Stimulated activated CD8-positive, alpha-beta memory T cell treated with anti-CD3 and anti-CD28 coated beads, Interleukin-15, amount 100 ng/mL, for 24 hours (primary cell): ENCODE data around the gene ITGAV.

Experiments used
- DNase-seq: peaks from one replicate; pipeline ENCODE4 v3.0.0-alpha.2; 2020; ENCODE audit warnings: low read depth

The ITGAV gene

GRCh38 chr2:186575302-186575701 lies 14.6 kb upstream of the ITGAV start:
- no peak for DNase-seq

GRCh38 chr2:186575856-186576255 lies 14.0 kb upstream of the ITGAV start:
- DNase-seq = no peak

- no peak for DNase-seq
Observed at GRCh38 chr2:186576614-186577013, 13.2 kb upstream of the ITGAV start.

- DNase-seq = no peak
Observed at GRCh38 chr2:186582698-186583097, 7.2 kb upstream of the ITGAV start.

- DNase-seq = no peak
Observed at GRCh38 chr2:186584053-186584452, 5.8 kb upstream of the ITGAV start.

GRCh38 chr2:186588421-186588820 lies 1.4 kb upstream of the ITGAV start:
- no peak for DNase-seq

- no peak for DNase-seq
Observed at GRCh38 chr2:186588940-186589611, 780 bp upstream of the ITGAV start.

- no peak for DNase-seq
Observed at GRCh38 chr2:186590350-186590758, 498 bp downstream of the ITGAV start.

GRCh38 chr2:186590759-186591505 lies 1.1 kb downstream of the ITGAV start:
- no peak for DNase-seq

GRCh38 chr2:186591506-186591890 lies 1.6 kb downstream of the ITGAV start:
- no peak for DNase-seq

- no peak for DNase-seq
Observed at GRCh38 chr2:186592137-186592875, 2.5 kb downstream of the ITGAV start.

- DNase-seq = no peak
Observed at GRCh38 chr2:186593523-186593922, 3.7 kb downstream of the ITGAV start.

GRCh38 chr2:186594001-186594722 lies 4.3 kb downstream of the ITGAV start:
- no peak for DNase-seq

GRCh38 chr2:186595219-186595618 lies 5.4 kb downstream of the ITGAV start:
- no peak for DNase-seq

GRCh38 chr2:186599186-186599778 lies 9.4 kb downstream of the ITGAV start:
- no peak for DNase-seq

- no peak for DNase-seq
Observed at GRCh38 chr2:186603286-186603685, 13.4 kb downstream of the ITGAV start.

- DNase-seq = no peak
Observed at GRCh38 chr2:186605041-186605440, 15.2 kb downstream of the ITGAV start.

GRCh38 chr2:186607660-186608324 lies 17.9 kb downstream of the ITGAV start:
- no peak for DNase-seq

GRCh38 chr2:186610785-186611184 lies 20.9 kb downstream of the ITGAV start:
- DNase-seq = no peak

- DNase-seq = no peak
Observed at GRCh38 chr2:186611526-186611925, 21.7 kb downstream of the ITGAV start.

GRCh38 chr2:186612026-186612425 lies 22.2 kb downstream of the ITGAV start:
- no peak for DNase-seq
